Sigmoid colon (tissue), 7 donors: ENCODE measurements around the gene CTDSPL2. TPM values are rescaled to one million over a fixed set of nuclear protein-coding genes. Genes with fewer than 3 reads are reported as not detected.
A peak's percentile ranks its signal among the peaks of the same experiment; 100 is the strongest.

Experiments used
- DNase-seq: peaks from one replicate; pipeline ENCODE4 v3.0.0-alpha.2; 2019
- H3K27ac ChIP-seq, 4 donors: fragments of 200-600 bp; sonication (generic); one replicate each; pipeline ENCODE4 v1.5.1; 2016 to 2019; ENCODE audit warnings: mild to moderate bottlenecking in 1 of 4
- H3K27me3 ChIP-seq, 3 donors: fragments of 200-600 bp; sonication (generic); one replicate each; pipeline ENCODE4 v1.5.1; 2019; ENCODE audit warnings: mild to moderate bottlenecking in 1 of 3
- H3K36me3 ChIP-seq, 4 donors: fragments of 200-600 bp; sonication (generic); one replicate each; pipeline ENCODE4 v1.5.1; 2016 to 2019
- H3K4me1 ChIP-seq, 4 donors: fragments of 200-600 bp; sonication (generic); one replicate each; pipeline ENCODE4 v1.5.1; 2017 to 2019
- H3K4me3 ChIP-seq, 4 donors: fragments of 200-600 bp; sonication (generic); one replicate each; pipeline ENCODE4 v1.5.1; 2017 to 2019; ENCODE audit warnings: mild to moderate bottlenecking in 2 of 4, moderate library complexity in 1 of 4
- H3K9me3 ChIP-seq, 4 donors: fragments of 200-600 bp in 3 of 4; sonication (generic) in 3 of 4; one replicate each; pipeline versions ENCODE4 v1.5.1 to v1.6.1; 2013 to 2019
- CTCF ChIP-seq, 4 experiments: fragments of 450-650 bp in 3 of 4; fragments of 200-600 bp in 1 of 4; IDR thresholded peaks; one replicate each; pipeline ENCODE4 v1.5.1; 2016 to 2019; ENCODE audit warnings: antibody characterized with exemption in 4 of 4, mild to moderate bottlenecking in 3 of 4, moderate library complexity in 2 of 4
- EP300 ChIP-seq, 4 donors: sonication (generic); formaldehyde crosslinking; IDR thresholded peaks; one replicate each; pipeline ENCODE4 v1.6.1; 2017; ENCODE audit warnings: antibody characterized with exemption in 4 of 4
- POLR2A ChIP-seq, 2 donors: fragments of 450-650 bp; IDR thresholded peaks; one replicate each; pipeline ENCODE4 v1.6.1; 2016; ENCODE audit warnings: antibody characterized with exemption in 2 of 2, mild to moderate bottlenecking in 2 of 2, moderate library complexity in 2 of 2
- POLR2AphosphoS5 ChIP-seq, 4 donors: sonication (generic); formaldehyde crosslinking; IDR thresholded peaks; one replicate each; pipeline ENCODE4 v1.6.1; 2017; ENCODE audit warnings: antibody characterized with exemption in 4 of 4
- whole genome bisulfite sequencing, 2 donors: extraction: QIAGEN DNeasy Blood & Tissue Kit; methylation state at CpG; one replicate each; pipeline ENCODE4 v1.1.7; 2013; 5-methylcytosine and 5-hydroxymethylcytosine counted together
- intact Hi-C: fragments of 100-400 bp; cut with DNase I; formaldehyde crosslinking; loops from one replicate; pipeline ENCODE4 v1.15.1; 2023
- polyA plus RNA-seq, 3 donors: library from polyadenylated mRNA; stranded (reverse); fragments of 200-250 nt; gene quantifications; one replicate each; pipeline ENCODE4 v1.2.3, GENCODE V29; 2013
- total RNA-seq, 4 donors: library from RNA; depleted of rRNA; stranded (reverse); fragments of >200 nt; gene quantifications; one replicate each; pipeline ENCODE4 v1.1.0, GENCODE V29; 2016
- donor health status: healthy with polysubstance abuse.
- donor health status: Bipolar disorder and iron deficiency.
- donor health status: healthy.

CTDSPL2 gene
- total and polyA plus RNA-seq, 7 donors, result 5.4 to 57.8 (median 25.4) TPM

- no peak overlapping the region for H3K4me3 ChIP-seq
- 76 to 82% methylated on average over 3 of the region's 3 CpGs for WGBS, 2 donors
- no peak for TF ChIP-seq POLR2AphosphoS5 (IDR thresholded peaks at IDR 0.05)
- no peak for TF ChIP-seq CTCF (IDR thresholded peaks at IDR 0.05)
- no peak for TF ChIP-seq POLR2A (IDR thresholded peaks at IDR 0.05)
- TF ChIP-seq EP300 (IDR thresholded peaks at IDR 0.05), result no peak
- H3K27ac ChIP-seq, result no peak overlapping the region
- H3K4me1 ChIP-seq, result peaks cover 0 to 9% (median 7%) of the 10 kb centered on the region in 4 donors
- no peaks in the 10 kb centered on the region for H3K9me3 ChIP-seq
- peaks cover 0 to 44% (median 6%) of the 10 kb centered on the region in 4 donors for H3K36me3 ChIP-seq
- no peak for DNase-seq
- H3K27me3 ChIP-seq, result no peaks in the 10 kb centered on the region
- intact Hi-C loops, result no loop called here
These were observed 63.2 kb downstream of the CTDSPL2 start for GRCh38 chr15:44490622-44491021.

- no peaks in the 10 kb centered on the region for H3K27me3 ChIP-seq
- H3K36me3 ChIP-seq, result peaks cover 0 to 50% (median 3%) of the 10 kb centered on the region in 4 donors
- no peak for DNase-seq
- H3K4me3 ChIP-seq, result no peak overlapping the region
- H3K27ac ChIP-seq, result no peak overlapping the region
- intact Hi-C loops, result no loop called here
- WGBS, 2 donors, result 82 to 93% methylated on average over 7 of the region's 7 CpGs
- no peaks in the 10 kb centered on the region for H3K9me3 ChIP-seq
- TF ChIP-seq EP300 (IDR thresholded peaks at IDR 0.05) (no peak), POLR2AphosphoS5 (IDR thresholded peaks at IDR 0.05) (no peak), CTCF (IDR thresholded peaks at IDR 0.05) (no peak), POLR2A (IDR thresholded peaks at IDR 0.05) (no peak)
- peaks cover 0 to 9% (median 7%) of the 10 kb centered on the region in 4 donors for H3K4me1 ChIP-seq
These were observed 64.6 kb downstream of the CTDSPL2 start for GRCh38 chr15:44492040-44492439.

GRCh38 chr15:44492672-44493071 is 65.2 kb downstream of the CTDSPL2 start:
- 21 to 67% methylated on average over 3 of the region's 3 CpGs for WGBS, 2 donors
- H3K27ac ChIP-seq, result no peak overlapping the region
- intact Hi-C loops, result no loop called here
- no peak for TF ChIP-seq POLR2A (IDR thresholded peaks at IDR 0.05)
- TF ChIP-seq POLR2AphosphoS5 (IDR thresholded peaks at IDR 0.05), result no peak
- TF ChIP-seq EP300 (IDR thresholded peaks at IDR 0.05), result no peak
- H3K36me3 ChIP-seq, result peaks cover under 1 to 50% (median 4%) of the 10 kb centered on the region in 4 donors
- H3K4me3 ChIP-seq, result no peak overlapping the region
- H3K27me3 ChIP-seq, result no peaks in the 10 kb centered on the region
- H3K9me3 ChIP-seq, result no peaks in the 10 kb centered on the region
- peaks cover 0 to 9% (median 7%) of the 10 kb centered on the region in 4 donors for H3K4me1 ChIP-seq
- DNase-seq, result no peak

GRCh38 chr15:44495562-44495961 is 68.1 kb downstream of the CTDSPL2 start:
- Histone ChIP-seq H3K9me3 (no peaks in the 10 kb centered on the region), H3K36me3 (peaks cover 3 to 65% (median 14%) of the 10 kb centered on the region in 4 donors), H3K4me1 (no peaks in the 10 kb centered on the region), H3K27ac (no peak overlapping the region), H3K27me3 (no peaks in the 10 kb centered on the region), H3K4me3 (no peak overlapping the region)
- no peak for DNase-seq
- intact Hi-C loops, result no loop called here
- WGBS, 2 donors, result 96 to 97% methylated on average over 8 of the region's 8 CpGs
- no peak for TF ChIP-seq POLR2A (IDR thresholded peaks at IDR 0.05)

- Histone ChIP-seq H3K27me3 (no peaks in the 10 kb centered on the region), H3K9me3 (no peaks in the 10 kb centered on the region), H3K4me3 (no peak overlapping the region), H3K4me1 (no peaks in the 10 kb centered on the region), H3K36me3 (peaks cover 3 to 64% (median 18%) of the 10 kb centered on the region in 4 donors), H3K27ac (no peak overlapping the region)
- intact Hi-C loops, result no loop called here
- no peak for TF ChIP-seq POLR2AphosphoS5 (IDR thresholded peaks at IDR 0.05)
- TF ChIP-seq POLR2A (IDR thresholded peaks at IDR 0.05), result no peak
- no peak for TF ChIP-seq EP300 (IDR thresholded peaks at IDR 0.05)
- no peak for TF ChIP-seq CTCF (IDR thresholded peaks at IDR 0.05)
- 74 to 77% methylated on average over 3 of the region's 3 CpGs for WGBS, 2 donors
- DNase-seq, result no peak
These were observed 73.1 kb downstream of the CTDSPL2 start for GRCh38 chr15:44500555-44500954.

GRCh38 chr15:44501768-44502366 is 74.4 kb downstream of the CTDSPL2 start:
- 80 to 85% methylated on average over 3 of the region's 3 CpGs for WGBS, 2 donors
- H3K4me3 ChIP-seq, result no peak overlapping the region
- TF ChIP-seq EP300 (IDR thresholded peaks at IDR 0.05) (no peak), CTCF (IDR thresholded peaks at IDR 0.05) (peak in 3 of 4 experiments; percentile 39 to 57 (median 43))
- no peak overlapping the region for H3K27ac ChIP-seq
- peaks cover 3 to 59% (median 18%) of the 10 kb centered on the region in 4 donors for H3K36me3 ChIP-seq
- DNase-seq, result no peak
- no peaks in the 10 kb centered on the region for H3K4me1 ChIP-seq
- no peaks in the 10 kb centered on the region for H3K9me3 ChIP-seq
- no peaks in the 10 kb centered on the region for H3K27me3 ChIP-seq
- intact Hi-C loops, result no loop called here
